ENCODE measurements around the gene SPTLC3.

Gene SPTLC3

DNA sequence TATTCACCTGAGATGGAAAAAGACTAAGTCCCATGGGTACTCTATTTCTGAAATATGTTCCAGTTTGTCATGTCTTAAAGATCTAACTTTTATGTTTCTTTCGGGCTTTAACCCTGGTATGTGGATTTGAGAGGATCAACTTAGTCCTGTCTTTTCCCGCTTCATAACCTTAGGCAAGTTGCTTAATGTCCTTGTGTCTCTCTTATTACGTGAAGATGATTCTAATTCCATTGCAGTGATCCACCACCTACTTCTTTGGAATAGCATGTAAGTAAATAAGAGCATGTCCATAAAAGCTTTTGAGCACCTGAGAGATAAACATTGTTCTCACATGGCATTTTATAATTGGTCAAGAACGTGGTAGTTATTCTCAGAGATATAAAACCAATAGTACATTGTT lies 23.0 kb downstream of the SPTLC3 start:
- H2AFZ ChIP-seq (ENCODE audit: low read depth, low read length): no peak overlapping the region
- WGBS: 98% methylated on average over 3 of the region's 4 CpGs
- H3K36me3 ChIP-seq (ENCODE audit: control insufficient read depth in 1 of 2, insufficient read depth in 2 of 2, low read depth in 1 of 2, low read length in 2 of 2): peaks cover 0 to 4% of the 10 kb centered on the region in 2 experiments
- H3K9me3 ChIP-seq (ENCODE audit: control insufficient read depth, low read length): no peaks in the 10 kb centered on the region
- no peak overlapping the region for H3K23ac ChIP-seq (ENCODE audit: low read length in 2 of 2)
- no peak overlapping the region for H3K14ac ChIP-seq (ENCODE audit: low read length in 2 of 2)
- H2BK120ac ChIP-seq (ENCODE audit: low read depth, low read length): no peak overlapping the region
- H2BK5ac ChIP-seq (ENCODE audit: low read depth, low read length, poor library complexity, severe bottlenecking): no peak overlapping the region
- no peaks in the 10 kb centered on the region for H3K27me3 ChIP-seq (ENCODE audit: control insufficient read depth in 1 of 2, insufficient read depth in 1 of 2, low read length in 2 of 2)
- no peak overlapping the region for H2BK15ac ChIP-seq (ENCODE audit: low read depth, poor library complexity, severe bottlenecking)
- H4K8ac ChIP-seq (ENCODE audit: low read length): no peak overlapping the region
- H3K27ac ChIP-seq (ENCODE audit: low read length, poor library complexity, severe bottlenecking): no peak overlapping the region
- no peak overlapping the region for H3K4ac ChIP-seq (ENCODE audit: low read depth in 1 of 2, low read length in 2 of 2)
- H2AK5ac ChIP-seq (ENCODE audit: low read length, severe bottlenecking): no peak overlapping the region
- H2BK12ac ChIP-seq (ENCODE audit: low read length in 2 of 2): no peak overlapping the region
- DNase-seq: no peak
- H3K18ac ChIP-seq (ENCODE audit: low read depth in 1 of 2, low read length in 2 of 2): no peak overlapping the region
- H3K4me2 ChIP-seq (ENCODE audit: low read length, poor library complexity, severe bottlenecking): no peak overlapping the region
- no peak overlapping the region for H3K9ac ChIP-seq (ENCODE audit: low read length)
- peaks cover 17% of the 10 kb centered on the region for H3K79me1 ChIP-seq (replicated peaks; ENCODE audit: low read length, poor library complexity, severe bottlenecking)
- peaks cover 3% of the 10 kb centered on the region for H3K4me1 ChIP-seq (ENCODE audit: control insufficient read depth, insufficient read depth, low read depth, low read length)
- no peak overlapping the region for H3K4me3 ChIP-seq (ENCODE audit: insufficient read depth in 1 of 2, low read depth in 1 of 2, low read length in 2 of 2)
- no peak overlapping the region for H4K91ac ChIP-seq (ENCODE audit: low read length)

DNA sequence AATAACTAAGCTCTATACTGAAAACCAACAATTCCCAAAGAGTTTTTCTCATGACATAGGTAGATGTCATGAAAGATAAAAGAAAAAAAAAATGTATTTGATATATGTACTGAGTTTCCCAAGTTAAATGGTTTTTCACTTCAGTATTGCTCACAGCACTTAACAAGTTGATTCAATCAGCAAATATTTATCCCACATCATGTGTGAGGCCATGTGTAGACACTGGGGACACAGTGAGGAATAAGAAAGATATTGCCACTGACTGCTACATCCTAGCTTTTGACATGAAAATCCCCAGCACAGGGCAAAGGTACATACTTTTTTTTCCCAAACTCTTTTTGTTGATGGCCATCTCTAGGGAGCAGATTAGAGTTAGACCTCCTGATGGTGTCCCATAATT lies 25.3 kb downstream of the SPTLC3 start:
- Histone ChIP-seq H3K4ac (ENCODE audit: low read depth in 1 of 2, low read length in 2 of 2) (no peak overlapping the region), H3K23ac (ENCODE audit: low read length in 2 of 2) (no peak overlapping the region), H3K4me3 (ENCODE audit: insufficient read depth in 1 of 2, low read depth in 1 of 2, low read length in 2 of 2) (no peak overlapping the region), H2AFZ (ENCODE audit: low read depth, low read length) (no peak overlapping the region), H3K27me3 (ENCODE audit: control insufficient read depth in 1 of 2, insufficient read depth in 1 of 2, low read length in 2 of 2) (no peaks in the 10 kb centered on the region), H3K36me3 (ENCODE audit: control insufficient read depth in 1 of 2, insufficient read depth in 2 of 2, low read depth in 1 of 2, low read length in 2 of 2) (peaks cover 0 to 4% of the 10 kb centered on the region in 2 experiments), H2AK5ac (ENCODE audit: low read length, severe bottlenecking) (no peak overlapping the region), H3K4me1 (ENCODE audit: control insufficient read depth, insufficient read depth, low read depth, low read length) (peaks cover 2% of the 10 kb centered on the region), H2BK5ac (ENCODE audit: low read depth, low read length, poor library complexity, severe bottlenecking) (no peak overlapping the region), H2BK12ac (ENCODE audit: low read length in 2 of 2) (no peak overlapping the region), H3K4me2 (ENCODE audit: low read length, poor library complexity, severe bottlenecking) (no peak overlapping the region), H3K18ac (ENCODE audit: low read depth in 1 of 2, low read length in 2 of 2) (no peak overlapping the region), H2BK15ac (ENCODE audit: low read depth, poor library complexity, severe bottlenecking) (no peak overlapping the region), H4K8ac (ENCODE audit: low read length) (no peak overlapping the region), H2BK120ac (ENCODE audit: low read depth, low read length) (no peak overlapping the region), H3K79me1 (replicated peaks; ENCODE audit: low read length, poor library complexity, severe bottlenecking) (peaks cover 16% of the 10 kb centered on the region), H4K91ac (ENCODE audit: low read length) (no peak overlapping the region), H3K14ac (ENCODE audit: low read length in 2 of 2) (no peak overlapping the region), H3K27ac (ENCODE audit: low read length, poor library complexity, severe bottlenecking) (no peak overlapping the region), H3K9ac (ENCODE audit: low read length) (no peak overlapping the region), H3K9me3 (ENCODE audit: control insufficient read depth, low read length) (no peaks in the 10 kb centered on the region)
- no peak for DNase-seq

DNA sequence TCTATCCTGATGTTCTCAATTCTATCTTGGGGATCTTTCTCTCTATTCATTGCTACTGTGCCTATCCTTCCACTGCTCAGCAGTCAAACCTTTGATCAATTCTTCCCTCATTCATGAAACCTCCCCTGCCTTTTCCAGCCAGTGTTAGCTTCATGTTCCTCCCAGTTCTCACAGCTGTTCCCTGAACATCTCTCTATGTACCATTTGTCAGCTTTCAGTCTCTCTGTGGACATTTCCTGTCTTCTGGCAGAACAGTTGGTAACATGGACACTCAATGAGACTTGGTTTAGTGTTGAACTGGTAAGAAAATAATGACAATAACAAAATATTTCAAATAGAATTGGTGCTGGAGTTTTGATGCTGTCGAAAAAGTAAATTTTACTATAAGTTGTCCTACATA lies 26.2 kb downstream of the SPTLC3 start:
- H2BK12ac ChIP-seq (ENCODE audit: low read length in 2 of 2): no peak overlapping the region
- no peak overlapping the region for H3K4me3 ChIP-seq (ENCODE audit: insufficient read depth in 1 of 2, low read depth in 1 of 2, low read length in 2 of 2)
- 100% methylated on average over 1 of the region's 1 CpG for WGBS
- H2AK5ac ChIP-seq (ENCODE audit: low read length, severe bottlenecking): no peak overlapping the region
- H3K4me2 ChIP-seq (ENCODE audit: low read length, poor library complexity, severe bottlenecking): no peak overlapping the region
- H3K4ac ChIP-seq (ENCODE audit: low read depth in 1 of 2, low read length in 2 of 2): no peak overlapping the region
- no peak overlapping the region for H3K9ac ChIP-seq (ENCODE audit: low read length)
- no peak overlapping the region for H2BK120ac ChIP-seq (ENCODE audit: low read depth, low read length)
- H3K36me3 ChIP-seq (ENCODE audit: control insufficient read depth in 1 of 2, insufficient read depth in 2 of 2, low read depth in 1 of 2, low read length in 2 of 2): peaks cover 0 to 4% of the 10 kb centered on the region in 2 experiments
- H3K18ac ChIP-seq (ENCODE audit: low read depth in 1 of 2, low read length in 2 of 2): no peak overlapping the region
- H3K27me3 ChIP-seq (ENCODE audit: control insufficient read depth in 1 of 2, insufficient read depth in 1 of 2, low read length in 2 of 2): no peaks in the 10 kb centered on the region
- no peak overlapping the region for H4K8ac ChIP-seq (ENCODE audit: low read length)
- H3K79me1 ChIP-seq (replicated peaks; ENCODE audit: low read length, poor library complexity, severe bottlenecking): peaks cover 16% of the 10 kb centered on the region
- no peak overlapping the region for H2BK15ac ChIP-seq (ENCODE audit: low read depth, poor library complexity, severe bottlenecking)
- H3K27ac ChIP-seq (ENCODE audit: low read length, poor library complexity, severe bottlenecking): no peak overlapping the region
- no peak overlapping the region for H2BK5ac ChIP-seq (ENCODE audit: low read depth, low read length, poor library complexity, severe bottlenecking)
- no peak overlapping the region for H4K91ac ChIP-seq (ENCODE audit: low read length)
- H3K9me3 ChIP-seq (ENCODE audit: control insufficient read depth, low read length): no peaks in the 10 kb centered on the region
- DNase-seq: no peak
- no peak overlapping the region for H2AFZ ChIP-seq (ENCODE audit: low read depth, low read length)
- H3K14ac ChIP-seq (ENCODE audit: low read length in 2 of 2): no peak overlapping the region
- no peak overlapping the region for H3K23ac ChIP-seq (ENCODE audit: low read length in 2 of 2)
- H3K4me1 ChIP-seq (ENCODE audit: control insufficient read depth, insufficient read depth, low read depth, low read length): peaks cover 2% of the 10 kb centered on the region

DNA sequence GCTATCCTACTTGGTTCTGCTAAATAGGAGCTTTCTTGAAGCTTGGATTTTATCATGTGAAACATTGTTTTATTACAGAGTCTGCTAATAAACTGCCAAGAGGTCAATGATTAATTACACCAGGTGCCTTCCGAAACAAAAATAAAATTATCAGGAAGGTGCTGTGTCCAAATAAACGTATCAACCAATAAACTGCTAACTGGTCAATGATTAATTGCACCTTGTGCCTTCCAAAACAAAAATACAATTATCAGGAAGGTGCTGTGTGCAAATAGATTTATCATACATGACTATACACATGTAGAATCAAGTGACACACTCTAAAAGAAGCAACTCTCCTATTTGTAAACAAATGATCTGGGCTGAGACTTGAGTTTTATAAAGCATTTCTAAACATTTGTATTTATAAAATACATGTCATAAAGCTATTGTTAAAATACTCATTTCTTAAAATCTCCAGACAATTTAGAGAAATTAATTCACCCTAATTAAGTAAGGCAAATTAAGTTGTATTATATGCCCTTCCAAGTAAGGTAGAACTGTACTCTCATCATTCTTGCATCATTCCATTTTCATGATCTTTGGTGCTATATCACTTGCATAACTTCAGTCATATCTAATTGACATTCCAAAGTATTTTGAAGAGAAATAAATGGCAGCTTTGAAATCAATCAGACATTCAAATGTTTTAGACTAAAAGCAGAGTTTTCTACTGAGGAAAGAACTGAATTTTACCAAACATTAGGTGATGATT lies 26.8 kb downstream of the SPTLC3 start:
- WGBS: 61% methylated on average over 2 of the region's 2 CpGs

More for the DNA sequence above, 26.8 kb downstream of the SPTLC3 start:
- no peak overlapping the region for H4K91ac ChIP-seq (ENCODE audit: low read length)
- H3K79me1 ChIP-seq (replicated peaks; ENCODE audit: low read length, poor library complexity, severe bottlenecking): peaks cover 16% of the 10 kb centered on the region
- no peak overlapping the region for H2AK5ac ChIP-seq (ENCODE audit: low read length, severe bottlenecking)
- H2AFZ ChIP-seq (ENCODE audit: low read depth, low read length): no peak overlapping the region
- no peak overlapping the region for H3K4ac ChIP-seq (ENCODE audit: low read depth in 1 of 2, low read length in 2 of 2)
- no peak overlapping the region for H3K4me2 ChIP-seq (ENCODE audit: low read length, poor library complexity, severe bottlenecking)
- peaks cover under 1% of the 10 kb centered on the region for H3K4me1 ChIP-seq (ENCODE audit: control insufficient read depth, insufficient read depth, low read depth, low read length)
- no peaks in the 10 kb centered on the region for H3K9me3 ChIP-seq (ENCODE audit: control insufficient read depth, low read length)
- H3K9ac ChIP-seq (ENCODE audit: low read length): no peak overlapping the region
- H2BK15ac ChIP-seq (ENCODE audit: low read depth, poor library complexity, severe bottlenecking): no peak overlapping the region
- H3K23ac ChIP-seq (ENCODE audit: low read length in 2 of 2): no peak overlapping the region
- no peak for DNase-seq
- no peak overlapping the region for H3K4me3 ChIP-seq (ENCODE audit: insufficient read depth in 1 of 2, low read depth in 1 of 2, low read length in 2 of 2)
- no peak overlapping the region for H3K14ac ChIP-seq (ENCODE audit: low read length in 2 of 2)
- no peak overlapping the region for H3K27ac ChIP-seq (ENCODE audit: low read length, poor library complexity, severe bottlenecking)
- H2BK120ac ChIP-seq (ENCODE audit: low read depth, low read length): no peak overlapping the region
- no peaks in the 10 kb centered on the region for H3K27me3 ChIP-seq (ENCODE audit: control insufficient read depth in 1 of 2, insufficient read depth in 1 of 2, low read length in 2 of 2)
- H4K8ac ChIP-seq (ENCODE audit: low read length): no peak overlapping the region
- H2BK12ac ChIP-seq (ENCODE audit: low read length in 2 of 2): no peak overlapping the region
- no peak overlapping the region for H2BK5ac ChIP-seq (ENCODE audit: low read depth, low read length, poor library complexity, severe bottlenecking)
- H3K36me3 ChIP-seq (ENCODE audit: control insufficient read depth in 1 of 2, insufficient read depth in 2 of 2, low read depth in 1 of 2, low read length in 2 of 2): peaks cover 0 to 4% of the 10 kb centered on the region in 2 experiments
- H3K18ac ChIP-seq (ENCODE audit: low read depth in 1 of 2, low read length in 2 of 2): no peak overlapping the region
